Esophagus muscularis mucosa (tissue), 3 donors: ENCODE data around the gene SPEF2.

Experiments used
- CTCF ChIP-seq, 3 experiments: fragments of 200-600 bp in 2 of 3; fragments of 450-650 bp in 1 of 3; sonication (generic) in 2 of 3; IDR thresholded peaks; one replicate each; pipeline ENCODE4 v1.5.1; 2017 to 2019; ENCODE audit warnings: antibody characterized with exemption in 3 of 3, mild to moderate bottlenecking in 2 of 3, moderate library complexity in 1 of 3
- POLR2AphosphoS5 ChIP-seq, 2 donors: sonication (generic); formaldehyde crosslinking; IDR thresholded peaks; one replicate each; pipeline ENCODE4 v1.6.1; 2017; ENCODE audit warnings: antibody characterized with exemption in 2 of 2

- no peak for TF ChIP-seq POLR2AphosphoS5 (IDR thresholded peaks at IDR 0.05)
- TF ChIP-seq CTCF (IDR thresholded peaks at IDR 0.05): no peak
These were observed 168.0 kb downstream of the SPEF2 start for GRCh38 chr5:35785601-35786085.
